HL-60 (cell line): ENCODE results near the gene DGUOK.

Source experiments
- DNase-seq, 2 experiments: peaks; one replicate each; pipeline ENCODE4 v3.0.0-alpha.2; 2010 to 2020; ENCODE audit warnings: low read depth in 1 of 2, low spot score in 1 of 2
- H3K27ac ChIP-seq: fragments of 250-450 bp; sonication (Bioruptor Pico); replicated peaks from 2 replicates; pipeline ENCODE4 v1.5.1; 2020; ENCODE audit warnings: mild to moderate bottlenecking, moderate library complexity
- H3K27me3 ChIP-seq: fragments of 250-450 bp; sonication (Bioruptor Pico); 2 replicates; pipeline ENCODE4 v1.5.1; 2021; ENCODE audit warnings: mild to moderate bottlenecking, moderate library complexity; ENCODE audit not compliant: insufficient read depth, poor library complexity, severe bottlenecking
- H3K4me3 ChIP-seq: replicated peaks from 2 replicates; pipeline ENCODE4 v1.5.1; 2011; ENCODE audit warnings: mild to moderate bottlenecking, control low read depth, low read length; ENCODE audit not compliant: insufficient read depth
- GABPA ChIP-seq: IDR thresholded peaks from 2 replicates; pipeline ENCODE4 v1.6.1; 2012; ENCODE audit warnings: low read depth
- POLR2AphosphoS5 ChIP-seq: IDR thresholded peaks from 2 replicates; pipeline ENCODE4 v1.6.1; 2012; ENCODE audit warnings: low read depth
- SPI1 ChIP-seq: IDR thresholded peaks from 2 replicates; pipeline ENCODE4 v1.6.1; 2012; ENCODE audit warnings: low read depth, mild to moderate bottlenecking, borderline replicate concordance
- TF ChIP-seq, protein P1 (sequence below): IDR thresholded peaks from one replicate; pipeline ENCODE4 v1.5.1; 2011; ENCODE audit warnings: low read length, control low read depth, inconsistent platforms; ENCODE audit not compliant: insufficient read depth
- TF ChIP-seq, protein P2 (sequence below): IDR thresholded peaks from 2 replicates; pipeline ENCODE4 v1.6.1; 2012; ENCODE audit warnings: low read depth; ENCODE audit not compliant: insufficient replicate concordance

The DGUOK gene

DNA sequence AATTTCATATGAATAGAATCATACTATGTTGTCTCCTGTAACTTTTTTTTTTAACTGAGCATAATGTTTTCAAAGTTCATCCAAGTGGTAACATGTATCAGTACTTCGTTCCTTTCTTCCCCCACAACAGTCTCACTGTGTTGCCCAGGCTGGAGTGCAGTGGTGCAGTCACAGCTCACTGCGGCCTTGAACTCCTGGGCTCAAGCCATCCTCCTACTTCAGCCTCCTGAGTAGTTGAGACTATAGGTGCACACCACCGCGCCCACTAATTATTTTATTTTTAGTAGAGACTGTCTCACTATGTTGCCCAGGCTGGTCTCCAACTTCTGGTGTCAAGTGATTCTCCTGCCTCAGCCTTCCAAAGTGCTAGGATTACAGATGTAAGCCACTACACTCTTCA lies 34.6 kb downstream of the DGUOK start:
- TF ChIP-seq POLR2AphosphoS5, result no peak
- TF ChIP-seq, protein P1, sequence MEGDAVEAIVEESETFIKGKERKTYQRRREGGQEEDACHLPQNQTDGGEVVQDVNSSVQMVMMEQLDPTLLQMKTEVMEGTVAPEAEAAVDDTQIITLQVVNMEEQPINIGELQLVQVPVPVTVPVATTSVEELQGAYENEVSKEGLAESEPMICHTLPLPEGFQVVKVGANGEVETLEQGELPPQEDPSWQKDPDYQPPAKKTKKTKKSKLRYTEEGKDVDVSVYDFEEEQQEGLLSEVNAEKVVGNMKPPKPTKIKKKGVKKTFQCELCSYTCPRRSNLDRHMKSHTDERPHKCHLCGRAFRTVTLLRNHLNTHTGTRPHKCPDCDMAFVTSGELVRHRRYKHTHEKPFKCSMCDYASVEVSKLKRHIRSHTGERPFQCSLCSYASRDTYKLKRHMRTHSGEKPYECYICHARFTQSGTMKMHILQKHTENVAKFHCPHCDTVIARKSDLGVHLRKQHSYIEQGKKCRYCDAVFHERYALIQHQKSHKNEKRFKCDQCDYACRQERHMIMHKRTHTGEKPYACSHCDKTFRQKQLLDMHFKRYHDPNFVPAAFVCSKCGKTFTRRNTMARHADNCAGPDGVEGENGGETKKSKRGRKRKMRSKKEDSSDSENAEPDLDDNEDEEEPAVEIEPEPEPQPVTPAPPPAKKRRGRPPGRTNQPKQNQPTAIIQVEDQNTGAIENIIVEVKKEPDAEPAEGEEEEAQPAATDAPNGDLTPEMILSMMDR, result no peak
- no peak for TF ChIP-seq GABPA
- TF ChIP-seq, protein P2, sequence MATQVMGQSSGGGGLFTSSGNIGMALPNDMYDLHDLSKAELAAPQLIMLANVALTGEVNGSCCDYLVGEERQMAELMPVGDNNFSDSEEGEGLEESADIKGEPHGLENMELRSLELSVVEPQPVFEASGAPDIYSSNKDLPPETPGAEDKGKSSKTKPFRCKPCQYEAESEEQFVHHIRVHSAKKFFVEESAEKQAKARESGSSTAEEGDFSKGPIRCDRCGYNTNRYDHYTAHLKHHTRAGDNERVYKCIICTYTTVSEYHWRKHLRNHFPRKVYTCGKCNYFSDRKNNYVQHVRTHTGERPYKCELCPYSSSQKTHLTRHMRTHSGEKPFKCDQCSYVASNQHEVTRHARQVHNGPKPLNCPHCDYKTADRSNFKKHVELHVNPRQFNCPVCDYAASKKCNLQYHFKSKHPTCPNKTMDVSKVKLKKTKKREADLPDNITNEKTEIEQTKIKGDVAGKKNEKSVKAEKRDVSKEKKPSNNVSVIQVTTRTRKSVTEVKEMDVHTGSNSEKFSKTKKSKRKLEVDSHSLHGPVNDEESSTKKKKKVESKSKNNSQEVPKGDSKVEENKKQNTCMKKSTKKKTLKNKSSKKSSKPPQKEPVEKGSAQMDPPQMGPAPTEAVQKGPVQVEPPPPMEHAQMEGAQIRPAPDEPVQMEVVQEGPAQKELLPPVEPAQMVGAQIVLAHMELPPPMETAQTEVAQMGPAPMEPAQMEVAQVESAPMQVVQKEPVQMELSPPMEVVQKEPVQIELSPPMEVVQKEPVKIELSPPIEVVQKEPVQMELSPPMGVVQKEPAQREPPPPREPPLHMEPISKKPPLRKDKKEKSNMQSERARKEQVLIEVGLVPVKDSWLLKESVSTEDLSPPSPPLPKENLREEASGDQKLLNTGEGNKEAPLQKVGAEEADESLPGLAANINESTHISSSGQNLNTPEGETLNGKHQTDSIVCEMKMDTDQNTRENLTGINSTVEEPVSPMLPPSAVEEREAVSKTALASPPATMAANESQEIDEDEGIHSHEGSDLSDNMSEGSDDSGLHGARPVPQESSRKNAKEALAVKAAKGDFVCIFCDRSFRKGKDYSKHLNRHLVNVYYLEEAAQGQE, result no peak
- no peak for TF ChIP-seq SPI1
- Histone ChIP-seq H3K4me3 (no peak overlapping the region), H3K27me3 (no peaks in the 10 kb centered on the region)

DNA sequence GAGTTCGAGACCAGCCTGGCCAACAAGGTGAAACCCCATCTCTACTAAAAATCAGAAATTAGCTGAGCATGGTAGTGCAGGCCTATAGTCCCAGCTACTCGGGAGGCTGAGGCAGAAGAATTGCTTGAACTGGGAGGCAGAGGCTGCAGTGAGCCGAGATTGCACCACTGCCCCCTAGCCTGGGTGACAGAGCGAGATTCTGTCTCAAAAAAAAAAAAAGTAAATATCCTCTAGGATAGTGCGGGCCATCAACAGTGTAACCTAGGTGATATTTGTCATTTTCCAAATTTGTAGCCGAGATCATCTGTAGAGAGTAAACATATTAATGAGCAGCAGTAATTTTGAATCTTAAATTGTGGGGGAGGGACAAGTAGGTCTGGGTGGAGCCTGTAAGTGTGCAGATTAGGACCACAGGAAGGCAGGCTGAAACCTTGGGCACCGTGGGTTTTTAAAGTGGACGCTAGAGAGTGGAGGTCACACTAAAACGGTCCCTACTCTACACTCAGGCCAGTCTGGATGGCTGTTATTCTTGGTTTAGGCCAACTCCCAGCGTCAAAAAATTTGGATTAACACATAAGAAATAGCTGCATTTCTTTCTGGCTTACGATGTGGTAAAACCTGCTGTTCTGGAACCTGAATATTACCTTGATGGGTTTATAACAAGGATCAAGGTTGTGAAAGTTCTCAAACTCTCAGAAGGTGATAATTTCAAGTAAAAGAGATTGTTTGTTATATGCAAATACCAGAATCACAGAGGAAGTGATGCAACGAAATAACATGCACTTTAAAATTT lies 35.3 kb downstream of the DGUOK start:
- no peak for DNase-seq
- TF ChIP-seq POLR2AphosphoS5 (no peak), GABPA (no peak), SPI1 (no peak)
- TF ChIP-seq, protein P2, result no peak
- TF ChIP-seq, protein P1, result no peak
- no peak overlapping the region for H3K4me3 ChIP-seq
- no peak overlapping the region for H3K27ac ChIP-seq
- H3K27me3 ChIP-seq, result no peaks in the 10 kb centered on the region

More for the DNA sequence above, 34.6 kb downstream of the DGUOK start:
- no peak overlapping the region for H3K27ac ChIP-seq
- DNase-seq, result no peak

DNA sequence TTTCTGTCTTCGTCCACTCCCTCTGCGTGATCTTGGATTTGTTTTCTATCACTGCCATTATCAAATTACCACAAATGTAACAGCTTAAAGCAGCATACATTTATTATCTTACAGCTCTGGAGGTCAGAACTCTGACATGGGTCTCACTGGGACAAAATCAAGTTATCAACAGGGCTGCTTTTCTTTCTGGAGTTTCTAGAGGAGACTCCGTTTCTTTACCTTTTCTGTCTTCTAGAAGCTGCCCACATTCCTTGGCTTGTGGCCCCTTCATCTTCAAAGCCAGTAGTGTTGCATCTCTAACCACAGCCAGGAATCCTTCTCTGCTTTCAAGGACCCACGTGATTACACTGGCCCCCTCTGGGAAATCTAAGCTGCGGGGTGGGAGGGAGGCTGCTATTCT lies 36.1 kb downstream of the DGUOK start:
- Histone ChIP-seq H3K4me3 (no peak overlapping the region), H3K27ac (no peak overlapping the region), H3K27me3 (no peaks in the 10 kb centered on the region)
- DNase-seq, result no peak
- TF ChIP-seq, protein P1, result no peak
- TF ChIP-seq SPI1 (no peak), GABPA (no peak), POLR2AphosphoS5 (no peak)
- TF ChIP-seq, protein P2, result no peak
